T-helper 2 cell (primary cell): Measurements from ENCODE around the gene CRHR2.
"Not testable (repeated sequence)": the region's sequence is repeated elsewhere in the genome, so short reads cannot be mapped to it uniquely, and the experiment has no call there.

Source experiments
- DNase-seq, 5 experiments: peaks; one replicate each; pipeline versions ENCODE4 v3.0.0 to v3.0.0-alpha.2; 2012 to 2022
- total RNA-seq, 2 donors: gene quantifications; one replicate each; lab custom pipeline; 2026; lab: John Stamatoyannopoulos, UW

CRHR2 gene
- 0 reads per million in 2 donors for total RNA-seq

DNA sequence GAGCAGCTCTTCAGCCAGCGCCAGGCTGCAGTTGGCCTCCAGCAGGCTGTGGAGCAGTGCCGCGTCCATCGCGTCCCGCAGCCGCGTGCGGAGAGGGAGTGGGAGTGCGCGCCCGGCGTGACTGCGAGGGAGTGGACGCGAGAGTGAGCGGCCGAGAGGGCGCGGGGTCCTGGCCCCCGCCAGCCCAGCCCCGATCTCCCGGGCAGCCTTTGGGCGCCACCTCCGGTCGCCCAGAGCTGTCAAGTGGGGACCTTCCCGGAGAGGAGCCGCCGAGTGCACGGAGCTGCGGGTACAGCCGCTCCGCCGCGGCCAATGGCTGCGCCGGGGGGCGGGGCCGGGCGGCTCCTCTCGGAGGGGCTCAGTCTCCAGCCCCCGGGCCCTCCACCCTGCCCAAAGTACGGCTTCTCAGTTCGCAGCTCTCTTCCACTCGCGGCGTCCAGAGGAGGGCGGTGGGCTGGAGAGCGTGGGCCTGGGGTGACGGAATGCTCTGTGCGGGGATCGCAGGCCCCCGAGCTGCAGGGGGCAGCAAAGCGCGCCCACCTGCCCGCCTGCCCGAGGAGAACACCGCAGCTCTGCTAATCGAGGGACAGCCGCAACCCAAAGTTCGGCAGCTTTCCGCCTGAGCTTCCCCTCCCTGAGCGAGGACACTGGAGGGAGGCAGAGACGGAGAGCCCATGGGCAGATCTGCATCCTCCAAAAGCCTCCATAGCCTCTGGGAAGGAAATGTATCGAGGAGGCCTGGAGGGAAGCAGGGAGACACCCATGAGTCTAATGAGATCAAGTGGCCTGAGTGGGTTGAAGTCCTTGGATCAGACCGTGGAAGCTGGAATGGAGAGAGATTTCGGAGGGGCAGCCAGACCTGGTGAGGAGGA is at the start of gene CRHR2:
Gene CRHR2, minus strand, starts transcription at position 245 of the 872 bp plus-strand sequence. Its CDS starts 176 bp downstream, at position 69.
- peak in 2 of 5 experiments; percentile 14 to 22 for DNase-seq

DNA sequence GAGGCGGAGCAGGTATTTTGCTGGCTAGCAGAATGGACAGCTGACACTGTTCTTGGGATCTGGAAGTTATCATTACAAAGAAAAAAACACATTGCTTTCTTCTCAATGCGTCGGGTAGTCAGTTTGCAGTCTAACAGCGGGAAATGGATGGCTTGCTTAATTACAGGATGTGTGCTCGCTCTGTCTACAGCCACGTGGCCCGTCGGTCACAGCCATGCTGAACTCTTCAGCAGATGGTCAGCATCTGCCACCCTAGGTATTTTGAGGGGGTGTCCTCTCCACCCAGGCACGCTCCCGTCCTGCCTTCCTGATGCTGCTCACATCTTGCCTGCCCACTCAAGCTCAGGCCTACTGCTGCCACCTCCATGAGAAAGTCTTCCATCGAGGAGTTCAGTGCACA is 49.3 kb upstream of the CRHR2 start:
- DNase-seq, result no peak

DNA sequence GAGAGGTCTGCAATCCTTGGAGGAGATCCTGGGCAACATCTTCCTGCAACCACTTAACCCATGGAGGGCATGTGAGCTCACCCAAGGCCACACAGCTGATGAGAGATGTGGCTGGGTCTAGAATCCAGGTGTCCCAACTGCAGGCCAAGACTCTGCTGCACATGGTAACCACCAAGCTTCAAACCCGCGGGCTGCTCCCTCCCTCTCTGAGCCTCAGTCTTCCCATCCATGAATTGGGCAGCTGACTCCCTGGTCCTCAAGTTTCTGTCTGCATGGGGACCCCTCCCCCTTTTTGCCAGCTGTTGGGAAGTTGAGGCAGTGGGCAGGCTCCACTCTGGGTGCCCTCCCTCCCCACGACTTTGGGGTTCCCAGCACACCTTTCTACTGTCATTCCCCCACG is 48.7 kb upstream of the CRHR2 start:
- DNase-seq, result no peak

DNA sequence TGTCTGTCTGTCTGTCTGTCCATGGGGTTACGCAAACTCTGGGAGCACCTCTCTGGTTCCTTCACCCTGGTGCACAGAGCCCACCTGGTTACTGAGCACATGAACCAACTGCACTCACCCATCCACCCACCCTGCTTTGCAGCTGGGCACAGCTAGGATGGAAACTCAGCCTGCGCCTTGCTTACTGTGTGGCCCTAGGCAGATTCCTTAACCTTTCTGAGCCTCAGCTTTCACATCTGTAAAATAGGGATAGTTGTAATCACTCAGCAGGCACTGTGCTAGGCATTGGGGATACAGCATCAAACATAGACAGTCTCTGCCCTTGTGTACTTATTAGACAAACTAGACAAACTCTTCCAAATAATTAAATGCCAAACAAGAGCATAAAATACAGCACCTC is 47.8 kb upstream of the CRHR2 start:
- DNase-seq, result no peak

DNA sequence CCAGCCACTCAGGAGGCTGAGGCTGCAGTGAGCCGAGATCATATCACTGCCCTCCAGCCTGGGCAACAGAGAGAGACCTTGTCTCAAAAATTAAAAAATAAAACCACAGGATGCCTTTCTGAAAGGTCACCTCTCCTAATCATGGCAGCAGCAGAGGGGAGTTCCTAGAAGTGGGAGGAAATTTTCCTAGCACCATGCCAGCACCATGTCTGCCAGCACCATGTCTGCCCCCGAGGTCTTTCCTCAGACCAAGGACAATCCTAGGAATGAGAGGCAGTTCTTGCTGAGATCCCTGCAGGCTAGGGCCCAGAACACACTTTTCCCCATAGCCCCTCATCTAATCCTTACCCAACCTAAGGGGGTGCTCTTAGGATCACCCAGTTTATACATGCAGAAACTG is 47.4 kb upstream of the CRHR2 start:
- DNase-seq, result no peak

DNA sequence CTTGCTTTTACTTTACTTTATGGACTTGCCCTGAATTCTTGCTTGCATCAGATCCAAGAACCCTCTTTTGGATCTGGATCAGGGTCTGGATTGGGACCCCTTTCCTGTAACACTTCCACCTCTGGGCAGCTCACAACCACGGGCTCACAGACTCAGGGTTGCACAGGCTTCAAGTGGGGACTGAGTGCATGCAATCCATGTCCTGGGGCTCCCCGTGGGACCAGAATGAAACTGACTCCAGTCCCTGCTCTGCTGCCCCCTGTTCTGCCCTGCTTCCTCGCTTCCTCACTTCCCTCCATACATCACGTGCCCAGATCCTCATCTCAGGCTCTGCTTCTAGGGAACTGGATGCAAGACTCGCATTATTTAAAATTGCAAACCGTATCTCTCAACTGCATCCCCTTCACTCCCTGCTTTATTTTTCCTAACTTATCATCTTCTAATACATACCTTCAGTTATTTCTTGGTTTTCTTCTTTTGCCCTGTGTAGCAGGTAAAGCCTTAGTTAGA is 46.4 kb upstream of the CRHR2 start:
- no peak for DNase-seq

DNA sequence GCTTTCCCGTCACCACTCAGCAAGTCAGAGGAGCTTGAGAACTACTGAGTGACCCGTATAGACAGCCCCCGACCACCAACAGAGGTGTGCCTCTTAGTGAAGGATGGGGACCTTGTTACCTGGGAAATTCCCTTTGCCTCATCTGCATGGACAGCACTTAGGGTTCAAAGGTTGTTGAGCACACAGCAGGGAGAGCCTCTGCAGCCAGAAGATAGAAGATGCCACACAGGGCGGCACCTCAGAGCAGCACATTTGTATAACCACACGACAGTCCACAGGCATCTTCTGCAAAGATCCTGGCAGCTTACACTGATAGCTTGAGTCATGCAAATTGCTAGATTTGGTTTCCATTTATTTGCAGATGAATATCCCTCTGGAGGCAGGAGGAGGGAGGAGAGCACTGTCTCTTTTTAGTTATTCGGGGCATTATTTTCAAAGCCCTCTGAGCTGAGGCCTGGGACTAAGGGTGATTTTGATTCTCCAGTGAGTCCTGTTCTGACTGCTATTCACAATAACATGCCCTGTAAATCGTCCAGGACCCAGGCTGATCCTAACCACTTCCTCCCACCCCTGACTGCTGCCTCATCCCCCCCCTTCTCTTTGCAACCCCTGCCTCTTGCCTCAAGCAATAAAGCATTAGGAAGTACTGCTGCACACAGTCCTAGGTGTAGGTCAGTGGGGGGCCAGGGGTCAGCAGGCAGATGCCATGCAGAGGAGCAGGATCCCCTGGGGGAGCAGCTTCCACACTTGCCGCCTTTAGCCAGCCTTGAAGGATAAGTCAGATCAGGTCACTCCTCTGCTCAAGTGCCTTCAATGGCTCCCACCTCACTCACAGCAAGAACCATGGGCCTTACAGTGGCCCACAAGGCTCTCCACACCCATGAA is 45.0 kb upstream of the CRHR2 start:
- peak in 3 of 5 experiments; percentile 31 to 96 (median 62) for DNase-seq

DNA sequence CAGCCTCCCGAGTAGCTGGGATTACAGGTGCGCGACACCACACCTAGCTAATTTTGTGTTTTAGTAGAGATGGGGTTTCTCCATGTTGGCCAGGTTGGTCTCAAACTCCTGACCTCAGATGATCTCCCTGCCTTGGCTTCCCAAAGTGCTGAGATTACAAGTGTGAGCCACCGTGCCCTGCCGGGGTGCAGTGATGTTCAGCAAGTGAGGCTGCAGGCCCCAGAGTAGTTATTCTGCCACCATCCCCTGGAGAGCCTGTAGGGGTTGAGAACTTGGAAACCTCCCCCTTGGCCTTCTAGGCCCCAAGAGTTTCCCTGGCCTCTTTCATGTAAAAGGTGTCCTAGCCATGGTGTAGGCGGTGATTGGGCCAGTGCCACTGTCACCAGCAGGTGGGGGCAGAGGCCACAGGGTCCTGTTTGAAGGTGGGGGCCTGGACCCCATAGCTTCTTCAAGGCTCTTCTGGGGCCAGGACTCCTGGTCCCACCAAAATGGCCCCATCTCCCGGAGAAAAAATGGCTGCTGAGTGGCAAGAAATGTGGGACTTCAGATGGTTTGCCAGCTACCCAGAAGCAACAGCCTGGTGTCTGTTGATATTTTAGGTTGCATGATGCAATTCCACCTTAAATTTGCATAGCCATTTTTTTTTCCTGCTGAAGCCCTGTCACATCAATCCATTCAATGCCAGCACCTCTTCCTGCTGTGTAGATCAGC is 44.2 kb upstream of the CRHR2 start:
- DNase-seq, result peak in 1 of 5 experiments; percentile 41

DNA sequence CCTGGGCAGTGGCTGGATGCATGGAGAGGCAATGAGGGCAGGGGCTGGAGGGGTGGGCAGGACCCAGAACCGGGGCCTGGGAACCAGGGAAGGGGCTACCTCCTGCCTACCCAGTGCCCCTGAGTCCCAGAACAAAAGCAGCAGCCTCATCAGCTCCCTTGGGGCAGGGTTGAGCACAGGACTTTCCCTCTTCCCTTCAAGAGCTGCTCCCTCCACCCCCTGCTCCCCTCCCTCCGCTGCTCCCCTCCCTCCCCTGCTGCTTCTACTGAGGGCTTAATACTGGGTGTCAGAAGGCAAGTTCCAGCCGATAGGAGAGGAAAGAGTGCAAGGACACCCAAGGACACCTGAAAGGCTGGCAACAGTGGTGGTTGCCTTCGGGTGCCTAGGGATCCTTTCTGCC is 41.5 kb upstream of the CRHR2 start:
- DNase-seq, result no peak

DNA sequence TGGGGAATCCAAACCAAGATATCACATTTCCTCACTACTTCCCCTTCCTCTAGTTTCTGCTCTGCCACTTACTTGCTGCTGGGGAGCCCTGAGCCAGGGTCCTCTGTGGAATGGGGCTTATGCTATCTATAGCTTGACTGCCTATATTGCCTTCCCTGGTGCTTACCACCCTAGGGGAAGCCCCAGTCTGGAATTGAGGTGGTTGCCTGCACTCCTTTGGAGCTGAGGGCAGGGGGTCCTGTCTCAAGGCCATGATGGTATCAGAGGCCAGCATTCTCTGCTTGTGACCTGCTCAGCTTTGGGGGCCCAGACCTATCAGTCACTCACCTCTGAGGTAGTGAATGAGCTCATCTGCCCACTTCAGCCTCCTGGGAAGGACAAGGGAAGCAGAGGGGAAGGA is 40.4 kb upstream of the CRHR2 start:
- DNase-seq, result no peak

DNA sequence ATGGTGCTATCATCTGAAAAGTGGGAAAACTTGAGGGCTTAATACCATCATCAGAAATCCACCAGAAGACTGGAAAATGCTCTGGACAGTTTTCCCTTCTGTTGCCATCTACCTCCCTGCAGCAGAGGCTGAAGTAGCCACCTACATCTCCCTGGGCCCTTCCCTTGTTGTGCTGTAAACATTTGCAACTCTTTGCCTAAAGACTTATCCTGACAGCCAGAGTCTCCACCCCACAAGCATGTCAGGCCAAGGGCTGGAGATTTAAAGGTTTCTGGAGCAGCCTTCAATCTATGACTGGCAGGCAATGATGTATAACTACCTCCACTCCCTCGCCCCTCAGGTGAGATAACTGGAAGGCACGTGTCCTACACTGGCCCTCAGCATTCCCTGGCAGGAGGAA is 39.9 kb upstream of the CRHR2 start:
- DNase-seq, result no peak

DNA sequence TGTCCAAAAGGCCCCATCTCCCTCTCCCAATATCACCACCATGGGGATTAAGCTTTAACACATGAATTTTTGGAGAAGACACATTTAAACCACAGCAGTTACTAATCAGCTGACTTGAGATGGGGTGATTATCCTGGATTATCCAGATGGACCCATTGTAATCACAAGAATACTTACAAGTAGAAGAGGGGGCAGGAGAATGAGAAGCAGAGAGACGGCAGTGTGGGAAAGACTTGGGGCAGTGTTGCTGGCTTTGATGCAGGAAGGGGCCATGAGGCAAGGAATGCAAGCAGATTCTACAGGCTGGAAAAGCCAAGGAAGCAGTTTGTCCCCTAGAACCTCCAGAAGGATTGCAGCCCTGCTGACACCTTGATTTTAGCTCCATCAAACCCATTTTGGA is 39.0 kb upstream of the CRHR2 start:
- no peak for DNase-seq

DNA sequence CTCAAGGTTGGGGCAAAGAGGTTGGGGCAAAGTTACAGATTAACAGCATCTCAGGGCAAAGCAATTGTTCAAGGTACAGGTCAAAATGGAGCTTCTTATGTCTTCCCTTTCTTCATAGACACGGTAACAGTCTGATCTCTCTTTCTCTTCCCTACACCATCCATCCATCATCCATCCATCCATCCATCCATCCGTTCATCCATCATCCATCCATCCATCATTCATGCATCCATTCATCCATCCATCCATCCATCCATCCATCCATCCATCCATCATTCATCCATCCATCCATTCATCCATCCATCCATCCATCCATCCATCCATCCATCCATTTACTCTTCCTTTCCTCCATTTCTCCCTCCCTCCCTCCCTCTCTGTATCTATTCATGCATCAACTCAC is 37.2 kb upstream of the CRHR2 start:
- DNase-seq, result not testable (repeated sequence)

DNA sequence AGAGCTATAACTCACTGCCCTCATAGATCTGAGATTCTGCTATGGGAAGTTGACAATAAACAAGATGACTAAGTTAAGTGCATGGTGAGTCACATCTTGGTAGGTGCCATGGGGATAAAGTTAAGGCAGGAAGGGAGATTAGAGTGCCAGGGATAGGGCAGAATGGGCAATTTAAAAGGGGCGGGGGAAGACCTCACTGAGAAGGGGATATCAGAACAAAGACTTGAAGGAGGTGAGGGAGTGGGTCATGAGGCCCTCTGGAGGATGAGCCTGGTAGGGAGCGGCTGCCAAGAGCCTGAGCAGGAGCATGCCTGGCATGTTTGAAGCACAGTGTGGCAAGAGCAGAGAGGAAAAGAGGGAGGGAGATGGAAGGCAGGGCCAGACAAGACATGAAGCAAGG is 34.9 kb upstream of the CRHR2 start:
- no peak for DNase-seq

DNA sequence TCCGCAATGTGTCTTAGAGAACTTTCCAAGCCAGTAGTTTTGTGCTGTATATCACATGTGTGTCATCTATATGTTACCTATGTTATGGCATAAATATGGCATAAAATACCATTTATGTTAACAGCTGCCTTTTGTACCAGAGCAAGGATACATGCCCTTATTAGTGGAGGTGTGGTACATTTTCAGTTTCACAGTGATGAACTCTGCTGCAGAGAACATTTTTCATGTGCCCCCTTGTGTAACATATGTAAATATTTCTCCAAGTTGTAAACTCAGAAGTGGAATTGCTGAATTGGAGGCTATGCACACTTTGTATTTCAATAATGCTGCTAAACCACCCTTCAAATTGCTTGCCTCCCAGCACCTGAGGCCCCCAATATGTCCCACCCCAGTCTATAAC is 31.9 kb upstream of the CRHR2 start:
- no peak for DNase-seq

DNA sequence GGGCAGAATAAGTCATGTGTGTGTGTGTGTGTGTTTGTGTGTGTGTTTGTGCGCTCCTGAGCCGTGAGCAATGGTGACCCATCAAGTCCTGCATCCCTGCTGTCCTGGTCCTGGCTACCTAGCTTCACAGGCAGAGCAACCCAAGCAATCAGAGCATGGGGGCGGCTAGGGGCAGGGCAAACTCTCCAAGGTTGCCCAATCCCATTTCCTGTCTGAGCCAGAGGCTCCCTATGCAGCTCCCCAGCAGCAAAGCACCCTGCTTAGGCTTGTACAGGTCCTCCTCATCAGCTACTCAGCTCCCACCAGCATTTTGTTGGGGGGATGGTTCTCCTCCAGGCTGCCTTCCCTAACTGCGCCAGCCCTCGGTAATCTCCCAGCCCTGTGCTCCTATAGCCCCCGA is 31.1 kb upstream of the CRHR2 start:
- DNase-seq, result no peak

DNA sequence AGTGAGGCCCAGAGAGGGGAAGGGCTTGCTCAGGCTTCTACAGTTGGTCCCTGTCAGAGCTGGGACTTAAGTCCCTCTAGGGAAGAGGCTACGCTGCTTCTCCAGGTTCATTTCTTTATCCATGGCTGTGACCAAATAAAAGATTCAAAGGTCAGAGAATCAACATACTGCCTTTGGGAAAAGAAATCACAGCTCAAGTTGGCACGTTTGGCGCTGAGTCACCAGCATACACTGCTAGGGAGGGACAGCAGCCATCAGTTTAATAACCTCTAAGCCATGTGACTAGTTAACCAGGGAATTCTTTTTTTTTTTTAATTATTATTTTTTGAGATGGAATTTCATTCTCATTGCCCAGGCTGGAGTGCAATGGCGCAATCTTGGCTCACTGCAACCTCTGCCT is 28.4 kb upstream of the CRHR2 start:
- DNase-seq, result no peak

DNA sequence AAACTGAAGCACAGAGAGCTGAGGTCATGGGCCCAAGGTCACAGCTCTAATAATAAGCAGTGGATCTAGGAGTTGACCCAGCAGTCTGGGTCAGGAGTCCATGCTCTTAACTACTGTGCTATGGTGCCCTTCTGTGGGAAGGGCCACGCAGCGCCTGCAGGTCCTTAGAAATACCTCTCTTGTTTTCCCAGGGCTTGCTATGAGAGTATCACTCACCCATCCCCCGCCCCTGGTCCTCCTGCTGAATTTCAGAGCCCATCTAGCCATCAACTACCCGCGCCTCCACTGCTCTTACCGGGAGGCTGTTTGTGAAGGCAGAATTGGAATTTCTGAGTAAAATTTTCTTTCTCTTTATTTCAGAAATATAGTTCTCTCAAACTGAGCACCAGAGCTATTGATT is 27.3 kb upstream of the CRHR2 start:
- DNase-seq, result no peak

DNA sequence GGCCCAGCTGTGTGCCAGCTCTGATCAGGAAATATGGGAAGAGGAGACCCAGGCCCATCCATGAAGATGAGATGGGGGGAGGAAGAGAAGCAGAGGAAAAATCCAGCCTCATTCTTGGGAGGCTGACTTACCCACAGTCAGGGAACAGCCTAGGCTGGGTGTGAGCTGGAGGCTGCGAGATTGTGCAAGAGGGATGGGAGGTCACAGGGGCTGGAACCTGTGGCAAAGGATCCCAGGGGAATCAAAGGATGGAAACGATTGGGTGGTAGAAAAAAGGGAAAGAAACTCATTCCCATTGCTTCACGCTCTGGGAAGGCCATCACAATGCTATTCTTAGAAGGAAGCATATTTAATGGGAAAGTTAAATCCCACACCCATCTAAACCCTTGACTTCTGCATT is 26.7 kb upstream of the CRHR2 start:
- no peak for DNase-seq

DNA sequence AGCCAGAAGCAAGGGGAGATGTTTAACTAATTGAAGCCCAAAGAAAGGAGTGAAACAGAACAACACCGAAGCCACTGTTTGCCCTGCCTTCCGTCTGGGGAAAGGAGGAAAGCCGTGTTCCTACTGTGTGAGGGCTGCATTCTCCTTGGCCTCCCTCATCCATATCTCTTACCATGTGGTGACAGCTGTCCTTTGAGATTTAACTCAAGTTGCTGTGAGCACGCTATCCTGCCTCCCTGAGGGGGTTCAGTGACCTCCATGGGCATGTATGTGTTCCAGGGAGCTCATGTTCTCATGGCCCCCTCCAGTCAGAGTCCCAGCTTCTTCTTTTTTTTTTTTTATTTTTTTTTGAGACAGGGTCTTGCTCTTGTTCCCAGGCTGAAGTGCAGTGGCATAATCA is 26.2 kb upstream of the CRHR2 start:
- no peak for DNase-seq

DNA sequence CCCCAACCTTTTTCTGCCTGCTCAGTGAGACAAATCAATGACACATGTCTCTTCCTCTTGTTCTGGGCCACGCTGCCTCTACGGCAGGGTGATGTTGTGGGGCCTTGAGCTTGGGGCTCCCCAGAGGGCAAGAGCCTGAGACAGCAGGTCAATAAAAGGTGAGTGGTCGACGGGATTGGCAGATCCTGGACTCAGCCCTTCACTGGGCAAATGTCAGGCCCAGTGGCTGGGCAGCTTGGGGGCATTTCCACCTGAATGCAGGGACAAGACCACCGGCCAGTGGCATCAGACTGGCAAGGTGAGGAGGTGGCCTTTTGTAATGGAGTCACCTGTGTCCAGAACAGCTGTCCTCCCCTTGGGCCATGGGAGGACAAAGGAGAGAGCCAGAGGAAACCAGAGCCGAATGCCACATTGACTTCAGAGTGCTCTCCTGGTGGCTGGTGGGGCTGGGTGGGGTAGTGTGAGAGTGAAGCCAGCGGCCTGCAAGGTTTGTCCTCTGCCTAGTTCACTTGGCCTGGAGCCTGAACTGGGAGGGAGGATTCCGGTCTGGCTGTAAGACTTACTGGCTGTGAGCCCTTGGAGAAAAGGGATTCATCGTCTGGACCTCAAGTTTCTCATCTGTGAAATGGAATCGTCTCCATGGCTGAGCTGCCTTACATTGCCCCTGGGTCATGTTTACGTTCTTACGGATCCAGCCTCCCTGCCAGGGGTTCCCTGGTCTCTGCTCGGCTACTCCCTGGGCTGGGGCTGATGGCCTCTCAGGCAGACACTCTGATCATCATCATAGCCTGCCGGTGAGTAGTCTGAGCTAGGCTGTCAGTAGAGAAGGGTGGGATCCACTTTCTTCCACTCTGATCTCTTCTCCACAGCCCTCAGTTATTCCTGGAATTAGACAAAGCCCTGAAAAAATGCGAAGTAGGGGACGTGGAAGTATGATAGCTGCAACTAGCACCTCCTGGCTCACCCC is 25.4 kb upstream of the CRHR2 start:
- DNase-seq, result no peak

DNA sequence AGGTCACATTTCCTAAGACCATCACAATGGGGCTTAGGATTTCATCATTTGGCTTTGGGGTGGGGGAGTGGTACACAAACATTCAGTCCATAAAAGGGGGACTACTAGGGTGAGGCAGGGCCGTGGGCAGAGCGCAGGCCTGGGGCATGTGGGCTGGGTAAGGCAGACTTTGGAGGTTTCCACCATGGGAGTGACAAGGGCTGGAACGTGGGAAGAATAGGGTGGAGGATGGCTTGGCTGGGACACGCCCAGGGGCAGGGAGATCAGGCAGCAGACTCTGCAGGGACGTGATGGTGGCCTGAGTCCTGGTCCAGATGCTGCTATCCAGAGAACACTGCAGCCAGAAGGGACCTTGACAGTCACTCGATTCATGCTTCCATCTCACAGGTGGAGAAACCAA is 24.7 kb upstream of the CRHR2 start:
- no peak for DNase-seq
